GM12878 (cell line): Measurements from ENCODE around the gene NUP62. TPM values are rescaled to one million over a fixed set of nuclear protein-coding genes. Genes with fewer than 3 reads are reported as not detected.
A peak's percentile ranks its signal among the peaks of the same experiment; 100 is the strongest.

ENCODE experiments used
- ATAC-seq: fragments of 200-7000 bp; cut with Tn5 transposase; 3 replicates; pipeline ENCODE4 v1.9.1; 2020; ENCODE audit warnings: mild to moderate bottlenecking, moderate library complexity
- BruUV-seq: library from RNA; stranded (reverse); fragments of 400-500 nt; replicated peaks from 2 replicates; lab custom pipeline; 2021; lab: Mats Ljungman, UMichigan
- CTCF ChIA-PET: fragments of 300-600 bp; sonication (Branson Sonifier 250); formaldehyde crosslinking; extraction: SDS; loops from one replicate; lab custom pipeline; 2021; ENCODE audit warnings: inconsistent platforms; lab: Yijun Ruan, JAX
- POLR2A ChIA-PET: fragments of 350-600 bp; formaldehyde crosslinking; extraction: SDS; loops from one replicate; lab custom pipeline; 2021; ENCODE audit warnings: inconsistent platforms; lab: Charles Lee
- RAD21 ChIA-PET: fragments of 300-600 bp; sonication (Branson Sonifier 250); formaldehyde crosslinking; loops from one replicate; lab custom pipeline; 2023; ENCODE audit warnings: antibody characterized with exemption; ENCODE audit not compliant: unreplicated experiment; lab: Charles Lee
- SMC1A ChIA-PET: fragments of 300-600 bp; sonication (Branson Sonifier 250); formaldehyde crosslinking; loops from one replicate; lab custom pipeline; 2023; ENCODE audit not compliant: unreplicated experiment, uncharacterized antibody; lab: Charles Lee
- DNase-seq: peaks from one replicate; pipeline ENCODE4 v3.0.0-alpha.2; 2011; ENCODE audit warnings: low read depth, low spot score
- FAIRE-seq: peaks from 3 replicates; lab custom pipeline; 2011; peaks lifted over from hg19 to GRCh38; lab: Jason Lieb, UNC
- H2AFZ ChIP-seq: 2 replicates; pipeline ENCODE4 v1.6.0; 2011; ENCODE audit warnings: low read depth, low read length, control low read depth; ENCODE audit not compliant: control insufficient read depth
- H3K27ac ChIP-seq: 2 replicates; pipeline ENCODE4 v1.5.1; 2011; ENCODE audit warnings: control low read depth; ENCODE audit not compliant: control insufficient read depth, insufficient read depth
- H3K27me3 ChIP-seq, 2 experiments: replicated peaks in 1 of 2; 2 replicates each; pipeline versions ENCODE4 v1.6.0 to v1.6.1; 2011; ENCODE audit warnings: low read length in 1 of 2; ENCODE audit not compliant: control insufficient read depth in 2 of 2, insufficient read depth in 2 of 2
- H3K36me3 ChIP-seq, 2 experiments: 2 replicates each; pipeline ENCODE4 v1.5.1; 2011; ENCODE audit warnings: low read length in 1 of 2; ENCODE audit not compliant: control insufficient read depth in 2 of 2, insufficient read depth in 2 of 2
- H3K4me1 ChIP-seq: 2 replicates; pipeline ENCODE4 v1.6.1; 2011; ENCODE audit warnings: mild to moderate bottlenecking, low read length, moderate library complexity, mixed read lengths; ENCODE audit not compliant: control insufficient read depth, insufficient read depth
- H3K4me2 ChIP-seq: 2 replicates; pipeline ENCODE4 v1.6.0; 2011; ENCODE audit warnings: control low read depth; ENCODE audit not compliant: control insufficient read depth, insufficient read depth
- H3K4me3 ChIP-seq: fragments of 200-600 bp; sonication (generic); 2 replicates; pipeline ENCODE4 v1.5.1; 2016
- H3K79me2 ChIP-seq: 2 replicates; pipeline ENCODE4 v1.6.0; 2011; ENCODE audit warnings: low read length; ENCODE audit not compliant: control insufficient read depth, insufficient read depth
- H3K9ac ChIP-seq: 2 replicates; pipeline ENCODE4 v1.8.0; 2011; ENCODE audit warnings: low read length, control low read depth, mixed read lengths; ENCODE audit not compliant: control insufficient read depth, insufficient read depth
- H3K9me3 ChIP-seq: replicated peaks from 3 replicates; pipeline ENCODE4 v1.5.1; 2011; ENCODE audit warnings: mild to moderate bottlenecking, low read length; ENCODE audit not compliant: control insufficient read depth, insufficient read depth
- H4K20me1 ChIP-seq: 2 replicates; pipeline ENCODE4 v1.6.0; 2011; ENCODE audit not compliant: control insufficient read depth, insufficient read depth
- BHLHE40 ChIP-seq, 2 experiments: fragments of 450-650 bp in 1 of 2; IDR thresholded peaks; 2 replicates each; pipeline ENCODE4 v1.6.1; 2011 to 2017; ENCODE audit warnings: low read depth in 2 of 2, borderline replicate concordance in 1 of 2, improper control_type of control experiment in 1 of 2, low read length in 1 of 2, mild to moderate bottlenecking in 1 of 2
- BMI1 ChIP-seq: fragments of 450-650 bp; IDR thresholded peaks from 2 replicates; pipeline ENCODE4 v1.6.1; 2016; ENCODE audit warnings: mild to moderate bottlenecking, moderate library complexity, borderline replicate concordance
- DPF2 ChIP-seq: fragments of 450-650 bp; IDR thresholded peaks from 2 replicates; pipeline ENCODE4 v1.6.1; 2017; ENCODE audit warnings: mild to moderate bottlenecking
- HDGF ChIP-seq: fragments of 450-650 bp; IDR thresholded peaks from 2 replicates; pipeline ENCODE4 v1.6.1; 2016; ENCODE audit warnings: antibody characterized with exemption
- IKZF1 ChIP-seq: fragments of 450-650 bp; conservative IDR thresholded peaks from 2 replicates; pipeline ENCODE4 v1.6.1; 2017; ENCODE audit warnings: antibody characterized with exemption, mild to moderate bottlenecking
- MEF2B ChIP-seq: fragments of 450-650 bp; IDR thresholded peaks from 2 replicates; pipeline ENCODE4 v1.6.1; 2018; ENCODE audit warnings: mild to moderate bottlenecking, moderate library complexity; ENCODE audit not compliant: partially characterized antibody, poor library complexity, severe bottlenecking
- NR2F1 ChIP-seq: fragments of 450-650 bp; conservative IDR thresholded peaks from 2 replicates; pipeline ENCODE4 v1.6.1; 2017; ENCODE audit warnings: mild to moderate bottlenecking
- POLR2AphosphoS5 ChIP-seq: IDR thresholded peaks from 2 replicates; pipeline ENCODE4 v1.6.1; 2011; ENCODE audit warnings: mild to moderate bottlenecking, low read length, inconsistent platforms
- POU2F2 ChIP-seq: IDR thresholded peaks from 3 replicates; pipeline ENCODE4 v1.6.1; 2011; ENCODE audit warnings: low read depth, mild to moderate bottlenecking, low read length, borderline replicate concordance
- SP1 ChIP-seq: IDR thresholded peaks from one replicate; pipeline ENCODE4 v1.6.1; 2011; ENCODE audit warnings: low read depth, low read length
- TCF12 ChIP-seq: IDR thresholded peaks from 2 replicates; pipeline ENCODE4 v1.6.1; 2011; ENCODE audit warnings: low read depth, mild to moderate bottlenecking, low read length
- YY1 ChIP-seq: IDR thresholded peaks from 2 replicates; pipeline ENCODE4 v1.6.1; 2011; ENCODE audit warnings: low read depth, mild to moderate bottlenecking, low read length
- ZNF207 ChIP-seq: fragments of 450-650 bp; IDR thresholded peaks from 2 replicates; pipeline ENCODE4 v1.6.1; 2014; ENCODE audit warnings: antibody characterized with exemption, mild to moderate bottlenecking, borderline replicate concordance
- WGBS: methylation state at CpG from one replicate; pipeline ENCODE4 v1.1.6; 2016; ENCODE audit warnings: low lambda C conversion rate; ENCODE audit not compliant: insufficient replicate concordance, insufficient coverage; ENCODE audit errors: missing lambda C conversion rate; 5-methylcytosine and 5-hydroxymethylcytosine counted together
- in situ Hi-C: fragments of 300-500 bp; cut with MboI; formaldehyde crosslinking; loops from 9 replicates; pipeline ENCODE4 v1.14.3; 2018; ENCODE audit warnings: mixed read lengths
- intact Hi-C: fragments of 100-400 bp; cut with micrococcal nuclease; formaldehyde crosslinking; loops from one replicate; pipeline ENCODE4 v1.14.2; 2022; ENCODE audit not compliant: unreplicated experiment
- polyA plus RNA-seq, 11 experiments: library from polyadenylated mRNA; depleted of rRNA in 4 of 11; unstranded in 6 of 11; stranded (reverse) in 5 of 11; fragments of >200 nt; fragmentation: Nextera tagmentation in 4 of 11; fragmentation: Illumina TruSeq in 1 of 11; extraction: Ambion mirVana in 4 of 11; extraction: Trizol in 1 of 11; gene quantifications; 1 replicate in 1 of 11; 2 replicates in 10 of 11; pipeline versions ENCODE4 v1.2.1 to v1.2.3, GENCODE V29; 2011 to 2016; ENCODE audit warnings: inconsistent platforms in 2 of 11, missing spikeins in 2 of 11, low read depth in 1 of 11
- total RNA-seq, 4 experiments: library from RNA; depleted of rRNA in 3 of 4; stranded (reverse); fragments of >200 nt in 3 of 4; fragmentation: Illumina TruSeq in 1 of 4; extraction: Trizol in 1 of 4; gene quantifications; 2 replicates each; pipeline versions ENCODE4 v1.2.1 to v1.2.3, GENCODE V29; 2013 to 2021
- TF ChIP-seq, protein P1 (sequence below): IDR thresholded peaks from 2 replicates; pipeline ENCODE4 v1.6.1; 2012; ENCODE audit warnings: low read depth, low read length, improper control_type of control experiment
- TF ChIP-seq, protein P2 (sequence below): fragments of 450-650 bp; IDR thresholded peaks from 2 replicates; pipeline ENCODE4 v1.6.1; 2017; ENCODE audit warnings: mild to moderate bottlenecking

NUP62 gene
- total and polyA plus RNA-seq, 10 of the 15 experiments (the other 5 are each of a cell fraction or from before 2014, with no cell fraction given), result 19.5 to 110 (median 66.9) TPM

DNA sequence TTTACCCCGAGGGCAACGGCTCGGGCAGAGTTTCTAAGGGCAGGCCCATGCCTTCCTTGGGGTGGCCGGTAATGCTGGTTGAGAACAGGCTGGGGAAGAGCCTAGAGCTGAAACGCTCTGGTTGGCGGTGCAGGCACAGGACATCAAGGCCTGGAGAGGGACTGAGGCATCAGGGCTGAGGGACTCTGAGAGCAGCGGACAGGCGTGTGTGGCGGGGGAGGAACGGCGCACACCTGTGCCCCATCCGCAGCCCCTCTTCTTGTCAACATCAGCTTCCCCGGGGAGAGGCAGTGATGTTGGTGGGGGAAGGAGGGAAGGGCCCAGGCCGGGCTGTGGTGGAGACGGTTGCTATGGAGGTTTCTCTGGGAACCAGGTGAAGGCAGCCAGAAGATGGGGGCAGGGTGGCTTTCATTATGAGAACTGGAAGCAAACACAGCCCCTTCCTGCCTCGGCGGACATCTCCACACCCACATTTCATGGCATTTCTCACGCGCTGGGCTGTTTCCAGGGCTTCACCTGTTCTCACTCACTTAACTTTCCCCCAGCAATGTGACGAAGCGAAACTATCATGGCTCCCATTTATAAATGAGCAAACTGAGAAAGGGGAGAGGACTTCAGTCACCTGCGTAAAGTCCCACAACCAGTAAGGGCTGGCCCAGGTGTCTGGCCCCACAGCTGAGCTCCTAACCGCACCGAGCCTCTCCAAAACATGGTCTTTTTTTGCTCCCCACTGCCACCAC is 8.5 kb downstream of the NUP62 start:
- peaks cover 44% of the 10 kb centered on the region for H3K4me1 ChIP-seq
- no peak overlapping the region for H3K4me3 ChIP-seq
- intact Hi-C loops, result no loop called here
- TF ChIP-seq BHLHE40 (IDR thresholded peaks at IDR 0.05; ENCODE audit: borderline replicate concordance in 1 of 2, low read depth in 2 of 2, low read length in 1 of 2) (peak; percentile 27 to 43; a peak in 2 of 4 replicates), SP1 (no peak), DPF2 (0 out of 2 replicates have a peak, but pooled peaks have one; percentile 28), HDGF (no peak), IKZF1 (peak; percentile 15), ZNF207 (no peak), MEF2B (peak; percentile 13), NR2F1 (0 out of 2 replicates have a peak, but pooled peaks have one; percentile 9), BMI1 (0 out of 2 replicates have a peak, but pooled peaks have one; percentile 21), TCF12 (peak; percentile 53; the same call in 1 of the 2 replicates), POLR2AphosphoS5 (0 out of 2 replicates have a peak, but pooled peaks have one; percentile 26), POU2F2 (no peak), YY1 (peak; percentile 40; the same call in 1 of the 2 replicates)
- TF ChIP-seq, protein P1, sequence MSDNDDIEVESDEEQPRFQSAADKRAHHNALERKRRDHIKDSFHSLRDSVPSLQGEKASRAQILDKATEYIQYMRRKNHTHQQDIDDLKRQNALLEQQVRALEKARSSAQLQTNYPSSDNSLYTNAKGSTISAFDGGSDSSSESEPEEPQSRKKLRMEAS, result no peak
- TF ChIP-seq, protein P2, sequence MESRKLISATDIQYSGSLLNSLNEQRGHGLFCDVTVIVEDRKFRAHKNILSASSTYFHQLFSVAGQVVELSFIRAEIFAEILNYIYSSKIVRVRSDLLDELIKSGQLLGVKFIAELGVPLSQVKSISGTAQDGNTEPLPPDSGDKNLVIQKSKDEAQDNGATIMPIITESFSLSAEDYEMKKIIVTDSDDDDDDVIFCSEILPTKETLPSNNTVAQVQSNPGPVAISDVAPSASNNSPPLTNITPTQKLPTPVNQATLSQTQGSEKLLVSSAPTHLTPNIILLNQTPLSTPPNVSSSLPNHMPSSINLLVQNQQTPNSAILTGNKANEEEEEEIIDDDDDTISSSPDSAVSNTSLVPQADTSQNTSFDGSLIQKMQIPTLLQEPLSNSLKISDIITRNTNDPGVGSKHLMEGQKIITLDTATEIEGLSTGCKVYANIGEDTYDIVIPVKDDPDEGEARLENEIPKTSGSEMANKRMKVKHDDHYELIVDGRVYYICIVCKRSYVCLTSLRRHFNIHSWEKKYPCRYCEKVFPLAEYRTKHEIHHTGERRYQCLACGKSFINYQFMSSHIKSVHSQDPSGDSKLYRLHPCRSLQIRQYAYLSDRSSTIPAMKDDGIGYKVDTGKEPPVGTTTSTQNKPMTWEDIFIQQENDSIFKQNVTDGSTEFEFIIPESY, result peak; percentile 68; the same call in 1 of the 2 replicates
- TF ChIP-seq, all 136 proteins: peak for 10
- ChIA-PET CTCF (no interaction called here), SMC1A (interaction anchor here (1.0 to 1.5 kb wide), 2 partner anchors 9 to 51 kb away, joined by 3 to 6 read pairs; no protein-coding TSS in a partner anchor), RAD21 (no interaction called here), POLR2A (interaction anchor here (0.6 to 2.3 kb wide), 5 partner anchors 9 to 51 kb away, joined by 3 to 7 read pairs (median 4); partner anchors contain the start of genes ATF5, IL4I1 and NUP62)
- no peaks in the 10 kb centered on the region; the same call in 2 of the 3 replicates for H3K9me3 ChIP-seq
- FAIRE-seq (no peak), ATAC-seq (no peak), DNase-seq (peak; percentile 83)
- H3K36me3 ChIP-seq, result peaks cover 27 to 36% of the 10 kb centered on the region in 2 experiments
- H4K20me1 ChIP-seq, result no peaks in the 10 kb centered on the region; the same call in 1 of the 2 replicates
- in situ Hi-C loops, result no loop called here
- BruUV-seq, result no TSS peak
- H3K9ac ChIP-seq, result no peak overlapping the region
- peak overlapping the region; percentile 42 for H3K27ac ChIP-seq
- no peak overlapping the region for H2AFZ ChIP-seq
- no peak overlapping the region; the same call in 1 of the 2 replicates for H3K4me2 ChIP-seq
- peaks cover 87% of the 10 kb centered on the region for H3K79me2 ChIP-seq
- H3K27me3 ChIP-seq, result no peaks in the 10 kb centered on the region
- 90% methylated on average over 20 of the region's 24 CpGs for WGBS
